Body of pancreas (tissue), 4 donors: ENCODE data around the gene MXRA7. TPM values are rescaled to one million over a fixed set of nuclear protein-coding genes. Genes with fewer than 3 reads are reported as not detected.

Experiments
- ATAC-seq: fragments of 150-250 bp; one replicate; pipeline ENCODE4 v1.9.1; 2016
- DNase-seq, 4 donors: peaks; one replicate each; pipeline ENCODE4 v3.0.0-alpha.2; 2019
- H3K27ac ChIP-seq, 4 donors: fragments of 200-600 bp; sonication (generic); 1 replicate in 3 of 4; 2 replicates in 1 of 4; pipeline versions ENCODE4 v1.5.1 to v1.6.1; 2016 to 2019; ENCODE audit warnings: mild to moderate bottlenecking in 1 of 4, mixed read lengths in 1 of 4, moderate library complexity in 1 of 4
- H3K27me3 ChIP-seq, 2 donors: fragments of 200-600 bp; sonication (generic); one replicate each; pipeline ENCODE4 v1.6.0; 2016; ENCODE audit warnings: mild to moderate bottlenecking in 1 of 2
- H3K36me3 ChIP-seq, 2 donors: fragments of 200-600 bp; sonication (generic); replicated peaks in 1 of 2; 2 replicates each; pipeline ENCODE4 v1.5.1; 2016; ENCODE audit warnings: low read depth in 2 of 2; ENCODE audit not compliant: insufficient read depth in 1 of 2
- H3K4me1 ChIP-seq: fragments of 200-600 bp; sonication (generic); one replicate; pipeline ENCODE4 v1.6.0; 2016
- H3K4me3 ChIP-seq, 2 donors: fragments of 200-600 bp; sonication (generic); 1 replicate in 1 of 2; 2 replicates in 1 of 2; pipeline ENCODE4 v1.5.1; 2016 to 2019
- H3K9me3 ChIP-seq, 3 donors: fragments of 200-600 bp; sonication (generic); 1 replicate in 2 of 3; 2 replicates in 1 of 3; pipeline ENCODE4 v1.5.1; 2016
- POLR2A ChIP-seq, 3 donors: fragments of 450-650 bp; IDR thresholded peaks; one replicate each; pipeline ENCODE4 v1.6.1; 2016; ENCODE audit warnings: antibody characterized with exemption in 3 of 3, mild to moderate bottlenecking in 2 of 3
- WGBS, 2 donors: methylation state at CpG; one replicate each; pipeline ENCODE4 v1.1.5; 2017; 5-methylcytosine and 5-hydroxymethylcytosine counted together
- intact Hi-C: fragments of 100-400 bp; cut with DNase I; formaldehyde crosslinking; loops from one replicate; pipeline ENCODE4 v1.15.1; 2023
- total RNA-seq, 2 donors: library from RNA; depleted of rRNA; stranded (reverse); fragments of >200 nt; gene quantifications; one replicate each; pipeline ENCODE4 v1.1.0, GENCODE V29; 2016
- TF ChIP-seq, protein P1 (sequence below), 7 experiments: fragments of 450-650 bp in 4 of 7; fragments of 200-600 bp in 3 of 7; sonication (generic) in 3 of 7; IDR thresholded peaks; one replicate each; pipeline ENCODE4 v1.5.1; 2016 to 2019; ENCODE audit warnings: antibody characterized with exemption in 7 of 7

The MXRA7 gene
- total RNA-seq, 2 donors from 2014 or later: 71.9 to 87.4 TPM

DNA sequence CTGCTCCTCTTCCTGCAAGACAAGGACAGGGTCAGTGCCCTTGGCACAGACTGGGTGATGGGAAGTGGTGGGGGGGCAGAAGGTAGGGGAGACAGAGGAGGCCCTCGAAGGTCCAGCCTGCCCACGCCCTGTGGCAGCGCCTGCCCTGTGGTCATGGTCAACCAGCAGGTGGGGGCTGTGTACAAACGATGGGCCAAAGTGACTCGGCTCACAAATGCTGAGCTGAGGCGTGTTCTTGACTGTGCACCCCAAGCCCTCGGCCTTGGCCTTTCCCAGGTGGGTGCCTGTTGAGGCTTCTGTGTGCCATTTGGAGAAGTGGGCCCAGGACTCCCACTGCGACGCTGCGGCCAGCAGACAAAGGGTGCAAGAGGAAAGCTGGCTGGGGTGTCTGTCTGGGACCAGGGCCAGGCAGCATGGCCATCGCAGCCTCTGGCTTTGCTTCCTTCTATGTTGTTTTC is 22.6 kb downstream of the MXRA7 start:
- no peak for TF ChIP-seq POLR2A (IDR thresholded peaks at IDR 0.05)
- TF ChIP-seq, protein P1, sequence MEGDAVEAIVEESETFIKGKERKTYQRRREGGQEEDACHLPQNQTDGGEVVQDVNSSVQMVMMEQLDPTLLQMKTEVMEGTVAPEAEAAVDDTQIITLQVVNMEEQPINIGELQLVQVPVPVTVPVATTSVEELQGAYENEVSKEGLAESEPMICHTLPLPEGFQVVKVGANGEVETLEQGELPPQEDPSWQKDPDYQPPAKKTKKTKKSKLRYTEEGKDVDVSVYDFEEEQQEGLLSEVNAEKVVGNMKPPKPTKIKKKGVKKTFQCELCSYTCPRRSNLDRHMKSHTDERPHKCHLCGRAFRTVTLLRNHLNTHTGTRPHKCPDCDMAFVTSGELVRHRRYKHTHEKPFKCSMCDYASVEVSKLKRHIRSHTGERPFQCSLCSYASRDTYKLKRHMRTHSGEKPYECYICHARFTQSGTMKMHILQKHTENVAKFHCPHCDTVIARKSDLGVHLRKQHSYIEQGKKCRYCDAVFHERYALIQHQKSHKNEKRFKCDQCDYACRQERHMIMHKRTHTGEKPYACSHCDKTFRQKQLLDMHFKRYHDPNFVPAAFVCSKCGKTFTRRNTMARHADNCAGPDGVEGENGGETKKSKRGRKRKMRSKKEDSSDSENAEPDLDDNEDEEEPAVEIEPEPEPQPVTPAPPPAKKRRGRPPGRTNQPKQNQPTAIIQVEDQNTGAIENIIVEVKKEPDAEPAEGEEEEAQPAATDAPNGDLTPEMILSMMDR (IDR thresholded peaks at IDR 0.05): no peak
- intact Hi-C loops: no loop called here
- Histone ChIP-seq H3K4me3 (no peak overlapping the region), H3K27me3 (no peaks in the 10 kb centered on the region), H3K27ac (peak overlapping the region; percentile 25 to 65 (median 60)), H3K9me3 (no peaks in the 10 kb centered on the region), H3K4me1 (peaks cover 15% of the 10 kb centered on the region), H3K36me3 (no peaks in the 10 kb centered on the region)
- DNase-seq: no peak
- 71 to 74% methylated on average over 1 to 11 of the region's 11 CpGs for WGBS, 2 donors
- ATAC-seq: no peak

DNA sequence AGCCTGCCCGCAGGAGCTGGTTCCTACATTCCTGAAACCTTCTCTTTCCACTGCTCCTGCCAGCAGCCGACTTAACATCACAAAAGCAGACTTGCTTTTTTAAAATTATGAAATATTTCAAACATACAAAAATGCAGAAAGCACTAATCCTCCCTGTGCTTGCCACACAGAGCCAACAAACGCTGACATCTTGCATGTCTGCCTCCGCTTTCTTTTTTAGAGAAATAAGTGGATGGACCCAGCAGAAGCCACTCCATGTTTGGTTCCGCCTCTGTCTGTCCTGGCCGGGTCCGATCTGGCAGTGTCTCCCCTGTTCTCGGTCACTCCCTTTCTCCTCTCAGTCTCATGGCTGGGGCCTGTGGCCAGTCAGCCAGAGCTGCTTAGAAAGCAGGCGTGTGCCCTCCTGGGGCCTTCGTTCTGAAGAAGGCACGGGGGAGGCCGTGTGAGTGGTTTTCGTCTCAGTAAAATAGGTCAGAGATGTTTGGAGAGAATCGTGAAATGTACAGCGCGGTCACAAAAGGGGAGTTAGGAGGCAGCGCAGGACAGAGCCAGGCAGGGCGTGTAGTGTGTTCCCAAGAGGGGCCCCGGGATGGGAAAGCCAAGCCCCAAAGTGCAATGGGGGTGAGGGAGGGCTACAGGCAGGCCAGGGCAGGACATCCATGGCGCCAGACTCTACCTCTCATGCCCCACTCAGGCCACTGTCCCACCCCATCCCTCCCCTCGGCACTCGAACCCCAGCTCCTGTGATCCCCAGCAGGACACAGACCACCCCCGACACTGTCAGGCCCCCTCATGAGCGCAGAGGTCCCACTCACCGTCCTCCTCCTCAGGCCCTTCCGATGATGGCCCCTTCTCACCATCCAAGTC is 23.2 kb downstream of the MXRA7 start:
- no peak for TF ChIP-seq POLR2A (IDR thresholded peaks at IDR 0.05)
- TF ChIP-seq, protein P1 (IDR thresholded peaks at IDR 0.05): no peak
- no peak overlapping the region for H3K4me3 ChIP-seq
- H3K4me1 ChIP-seq: peaks cover 15% of the 10 kb centered on the region
- 80 to 85% methylated on average over 26 of the region's 26 CpGs for WGBS, 2 donors
- no peaks in the 10 kb centered on the region for H3K9me3 ChIP-seq
- intact Hi-C loops: no loop called here
- DNase-seq: peak in 2 of 4 donors; percentile 45 to 60
- H3K36me3 ChIP-seq: no peaks in the 10 kb centered on the region
- peak overlapping the region; percentile 25 to 65 (median 60) for H3K27ac ChIP-seq
- H3K27me3 ChIP-seq: no peaks in the 10 kb centered on the region
- ATAC-seq: peak; percentile 21

DNA sequence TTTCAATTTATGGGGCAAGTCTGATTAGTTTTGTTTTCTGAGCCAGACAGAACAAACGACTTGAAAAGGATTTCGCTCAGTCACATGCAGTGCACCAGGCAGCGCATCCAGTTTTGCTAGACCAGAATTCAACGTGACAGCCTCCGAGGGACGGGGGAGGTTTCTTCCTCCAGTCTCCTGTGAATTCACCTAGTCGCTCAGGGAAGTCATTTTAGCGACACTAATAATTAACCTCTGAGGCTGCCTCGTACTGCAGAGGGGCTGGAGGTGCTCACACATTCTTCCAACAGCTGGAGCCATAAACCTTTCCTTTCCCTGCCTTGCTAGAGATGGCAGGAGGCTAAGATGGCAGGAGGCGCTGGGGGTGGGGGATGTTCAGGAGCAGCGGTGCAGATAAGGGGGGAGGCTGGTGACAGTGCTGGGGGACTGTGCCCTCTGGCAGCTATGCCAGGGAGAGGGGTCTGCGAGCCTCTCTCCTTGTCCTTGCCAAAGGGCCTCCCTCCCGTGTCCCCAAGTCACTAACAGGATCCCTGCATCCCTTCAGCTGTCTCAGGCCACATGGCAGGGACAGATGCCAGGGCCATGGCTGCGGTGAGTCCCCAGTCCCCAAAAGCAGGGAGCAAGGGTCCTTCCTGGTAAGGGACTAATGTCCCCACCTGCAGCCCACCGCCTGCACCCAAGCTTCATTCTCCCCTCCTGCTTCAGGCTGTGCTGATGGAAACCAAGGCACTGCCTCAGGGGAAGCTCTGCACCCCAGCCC is 24.0 kb downstream of the MXRA7 start:
- Histone ChIP-seq H3K4me3 (no peak overlapping the region), H3K9me3 (no peaks in the 10 kb centered on the region), H3K36me3 (no peaks in the 10 kb centered on the region), H3K4me1 (peaks cover 15% of the 10 kb centered on the region), H3K27ac (peak overlapping the region; percentile 5 to 59 (median 12)), H3K27me3 (no peaks in the 10 kb centered on the region)
- ATAC-seq (no peak), DNase-seq (no peak)
- intact Hi-C loops: no loop called here
- TF ChIP-seq, protein P1 (IDR thresholded peaks at IDR 0.05): no peak
- TF ChIP-seq POLR2A (IDR thresholded peaks at IDR 0.05): no peak
- WGBS, 2 donors: 70 to 74% methylated on average over 13 to 14 of the region's 15 CpGs

DNA sequence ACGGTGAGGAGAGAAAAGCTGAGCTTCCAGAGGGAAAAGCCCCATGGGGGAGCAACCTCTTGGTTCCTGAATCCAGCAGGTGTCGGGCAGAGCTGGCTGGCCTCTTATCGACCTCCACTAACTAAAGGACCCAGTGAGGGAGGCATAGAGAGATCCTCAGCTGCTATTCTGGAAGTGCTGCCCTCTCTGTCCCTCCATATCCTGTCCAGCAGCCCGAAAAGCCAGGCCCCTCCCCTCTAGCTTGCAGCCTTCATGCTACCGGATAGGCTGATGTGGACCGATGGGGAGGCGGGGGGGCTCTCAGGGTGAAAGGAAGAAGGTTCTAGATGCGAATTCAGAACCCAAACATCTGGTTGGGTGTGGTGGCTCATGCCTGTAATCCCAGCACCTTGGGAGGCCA is 24.9 kb downstream of the MXRA7 start:
- H3K4me3 ChIP-seq: no peak overlapping the region
- DNase-seq (no peak), ATAC-seq (no peak)
- H3K27me3 ChIP-seq: no peaks in the 10 kb centered on the region
- intact Hi-C loops: no loop called here
- H3K4me1 ChIP-seq: peaks cover 19% of the 10 kb centered on the region
- H3K9me3 ChIP-seq: no peaks in the 10 kb centered on the region
- no peaks in the 10 kb centered on the region for H3K36me3 ChIP-seq
- TF ChIP-seq, protein P1 (IDR thresholded peaks at IDR 0.05): no peak
- no peak for TF ChIP-seq POLR2A (IDR thresholded peaks at IDR 0.05)
- 80 to 87% methylated on average over 3 to 8 of the region's 8 CpGs for whole genome bisulfite sequencing, 2 donors
- H3K27ac ChIP-seq: no peak overlapping the region
